GM11168 (cell line): Measurements from ENCODE around the gene C17orf113.
"Not testable (repeated sequence)": the region's sequence is repeated elsewhere in the genome, so short reads cannot be mapped to it uniquely, and the experiment has no call there.

ENCODE experiments used
- in situ Hi-C: fragments of 300-500 bp; cut with MboI; formaldehyde crosslinking; loops from one replicate; pipeline ENCODE4 v1.12.0; 2022; ENCODE audit warnings: low sequenced_read_pairs; ENCODE audit not compliant: unreplicated experiment

Gene C17orf113

GRCh38 chr17:42018988-42019387 lies 31.4 kb downstream of the C17orf113 start:
- in situ Hi-C loops, result no loop called here

- in situ Hi-C loops, result no loop called here
Observed at GRCh38 chr17:42018339-42018738, 32.1 kb downstream of the C17orf113 start.

- in situ Hi-C loops, result no loop called here
Observed at GRCh38 chr17:42017866-42018200, 32.6 kb downstream of the C17orf113 start.

GRCh38 chr17:42016941-42017865 lies 33.2 kb downstream of the C17orf113 start, which contains the start of gene DNAJC7:
Gene DNAJC7 (minus strand): TSS chr17:42017439. CDS start chr17:42017416, 23 bp downstream.
- in situ Hi-C loops, result no loop called here

- in situ Hi-C loops, result no loop called here
Observed at GRCh38 chr17:42016411-42016831, 34.0 kb downstream of the C17orf113 start.

- in situ Hi-C loops, result not testable (repeated sequence)
Observed at GRCh38 chr17:42013740-42014139, 36.7 kb downstream of the C17orf113 start.

- in situ Hi-C loops, result not testable (repeated sequence)
Observed at GRCh38 chr17:42012363-42012762, 38.0 kb downstream of the C17orf113 start.

GRCh38 chr17:42010898-42011516 lies 39.4 kb downstream of the C17orf113 start:
- in situ Hi-C loops, result no loop called here

- in situ Hi-C loops, result not testable (repeated sequence)
Observed at GRCh38 chr17:42010266-42010680, 40.1 kb downstream of the C17orf113 start.

GRCh38 chr17:42009170-42009569 lies 41.2 kb downstream of the C17orf113 start:
- in situ Hi-C loops, result no loop called here

GRCh38 chr17:42005166-42005565 lies 45.2 kb downstream of the C17orf113 start:
- in situ Hi-C loops, result no loop called here

GRCh38 chr17:42002792-42003301 lies 47.6 kb downstream of the C17orf113 start:
- in situ Hi-C loops, result no loop called here

- in situ Hi-C loops, result no loop called here
Observed at GRCh38 chr17:42002175-42002791, 48.1 kb downstream of the C17orf113 start.

- in situ Hi-C loops, result no loop called here
Observed at GRCh38 chr17:42001729-42002128, 48.7 kb downstream of the C17orf113 start.

GRCh38 chr17:42000413-42001133 lies 49.8 kb downstream of the C17orf113 start:
- in situ Hi-C loops, result no loop called here

GRCh38 chr17:41998497-41998896 lies 51.9 kb downstream of the C17orf113 start:
- in situ Hi-C loops, result no loop called here

GRCh38 chr17:41996855-41997164 lies 53.6 kb downstream of the C17orf113 start:
- in situ Hi-C loops, result no loop called here

- in situ Hi-C loops, result no loop called here
Observed at GRCh38 chr17:41992576-41992975, 57.8 kb downstream of the C17orf113 start.

- in situ Hi-C loops, result no loop called here
Observed at GRCh38 chr17:41989702-41990419, 60.5 kb downstream of the C17orf113 start.

- in situ Hi-C loops, result no loop called here
Observed at GRCh38 chr17:41988418-41988817, 62.0 kb downstream of the C17orf113 start.
